Endothelial cell of umbilical vein (primary cell): Measurements from ENCODE around the gene SYK. TPM values are rescaled to one million over a fixed set of nuclear protein-coding genes. Genes with fewer than 3 reads are reported as not detected.

Source experiments
- BruUV-seq: library from RNA; stranded (reverse); fragments of 400-500 nt; replicated peaks from 2 replicates; lab custom pipeline; 2021; lab: Mats Ljungman, UMichigan
- CTCF ChIA-PET: fragments of 300-600, 350-600 bp; sonication (Branson Sonifier 250); formaldehyde crosslinking; loops from one replicate; lab custom pipeline; 2021; ENCODE audit warnings: antibody characterized with exemption, inconsistent platforms; lab: Charles Lee
- POLR2A ChIA-PET: fragments of 300-600, 350-600 bp; sonication (Branson Sonifier 250); formaldehyde crosslinking; loops from one replicate; lab custom pipeline; 2021; ENCODE audit warnings: antibody characterized with exemption, inconsistent platforms; lab: Charles Lee
- DNase-seq: peaks from one replicate; pipeline ENCODE4 v3.0.0-alpha.2; 2011; ENCODE audit warnings: low read depth, low spot score
- FAIRE-seq: peaks from 2 replicates; lab custom pipeline; 2011; peaks lifted over from hg19 to GRCh38; lab: Jason Lieb, UNC
- H2AFZ ChIP-seq: 2 replicates; pipeline ENCODE4 v1.6.0; 2012; ENCODE audit warnings: low read depth, low read length, control low read depth, inconsistent platforms
- H3K27ac ChIP-seq: 2 replicates; pipeline ENCODE4 v1.5.1; 2011; ENCODE audit warnings: low read depth, mild to moderate bottlenecking, control low read depth, low read length, moderate library complexity; ENCODE audit not compliant: insufficient read depth
- H3K27me3 ChIP-seq, 2 experiments: 2 replicates each; pipeline versions ENCODE4 v1.6.0 to v1.6.1; 2011; ENCODE audit warnings: low read length in 2 of 2, mixed read lengths in 1 of 2; ENCODE audit not compliant: control insufficient read depth in 2 of 2, insufficient read depth in 2 of 2
- H3K36me3 ChIP-seq, 2 experiments: 2 replicates in 1 of 2; 3 replicates in 1 of 2; pipeline ENCODE4 v1.5.1; 2011; ENCODE audit warnings: low read length in 2 of 2, mild to moderate bottlenecking in 1 of 2, moderate library complexity in 1 of 2; ENCODE audit not compliant: control insufficient read depth in 2 of 2, insufficient read depth in 2 of 2; ENCODE audit errors: extremely low read depth in 1 of 2
- H3K4me1 ChIP-seq: 3 replicates; pipeline ENCODE4 v1.5.1; 2011; ENCODE audit warnings: mild to moderate bottlenecking, low read length; ENCODE audit not compliant: control insufficient read depth, insufficient read depth; ENCODE audit errors: extremely low read depth
- H3K4me2 ChIP-seq: 2 replicates; pipeline ENCODE4 v1.6.1; 2011; ENCODE audit warnings: low read length, control low read depth, mixed read lengths; ENCODE audit not compliant: insufficient read depth
- H3K4me3 ChIP-seq, 3 experiments: fragments of 200-600 bp in 1 of 3; sonication (generic), shearing (Covaris generic) in 1 of 3; replicated peaks in 1 of 3; 2 replicates each; pipeline ENCODE4 v1.5.1; 2011 to 2016; ENCODE audit warnings: control low read depth in 3 of 3, low read length in 3 of 3, mild to moderate bottlenecking in 2 of 3, inconsistent platforms in 1 of 3, low read depth in 1 of 3, moderate library complexity in 1 of 3; ENCODE audit not compliant: insufficient read depth in 1 of 3
- H3K79me2 ChIP-seq: 2 replicates; pipeline ENCODE4 v1.6.0; 2012; ENCODE audit warnings: low read length, inconsistent platforms; ENCODE audit not compliant: control insufficient read depth, insufficient read depth
- H3K9ac ChIP-seq: replicated peaks from 2 replicates; pipeline ENCODE3; 2011; ENCODE audit warnings: low read length, control low read depth; ENCODE audit not compliant: insufficient read depth; ENCODE audit errors: extremely low read depth
- H3K9me1 ChIP-seq: replicated peaks from 3 replicates; pipeline ENCODE4 v1.6.0; 2011; ENCODE audit warnings: mild to moderate bottlenecking, low read length; ENCODE audit not compliant: control insufficient read depth, insufficient read depth; ENCODE audit errors: extremely low read depth
- H3K9me3 ChIP-seq: replicated peaks from 2 replicates; pipeline ENCODE4 v1.5.1; 2012; ENCODE audit warnings: low read length, inconsistent platforms; ENCODE audit not compliant: control insufficient read depth, insufficient read depth
- H4K20me1 ChIP-seq: replicated peaks from 2 replicates; pipeline ENCODE3; 2011; ENCODE audit warnings: mild to moderate bottlenecking, low read length; ENCODE audit not compliant: control insufficient read depth, insufficient read depth; ENCODE audit errors: extremely low read depth
- CTCF ChIP-seq, 2 donors: IDR thresholded peaks; 1 replicate in 1 of 2; 2 replicates in 1 of 2; pipeline ENCODE4 v1.5.1; 2011; ENCODE audit warnings: low read length in 2 of 2, mild to moderate bottlenecking in 2 of 2, moderate library complexity in 2 of 2, control low read depth in 1 of 2, inconsistent platforms in 1 of 2, low read depth in 1 of 2; ENCODE audit not compliant: insufficient read depth in 1 of 2; ENCODE audit errors: extremely low read depth in 1 of 2
- EZH2 ChIP-seq: IDR thresholded peaks from 2 replicates; pipeline ENCODE4 v1.6.1; 2012; ENCODE audit warnings: borderline replicate concordance, low read depth, mild to moderate bottlenecking, moderate library complexity, low read length, inconsistent platforms; ENCODE audit not compliant: severe bottlenecking
- FOS ChIP-seq: IDR thresholded peaks from 2 replicates; pipeline ENCODE4 v1.6.1; 2011; ENCODE audit warnings: mild to moderate bottlenecking, low read length, moderate library complexity, borderline replicate concordance; ENCODE audit not compliant: insufficient read depth
- GATA2 ChIP-seq: IDR thresholded peaks from 2 replicates; pipeline ENCODE4 v1.7.0; 2011; ENCODE audit warnings: low read depth, mild to moderate bottlenecking, moderate library complexity, mixed read lengths, low read length; ENCODE audit not compliant: insufficient read length, insufficient read depth
- JUN ChIP-seq: IDR thresholded peaks from 2 replicates; pipeline ENCODE4 v1.6.1; 2011; ENCODE audit warnings: borderline replicate concordance, low read depth; ENCODE audit not compliant: insufficient read length, insufficient read depth
- MAX ChIP-seq: IDR thresholded peaks from 2 replicates; pipeline ENCODE4 v1.6.1; 2011; ENCODE audit not compliant: insufficient read depth, insufficient read length
- MYC ChIP-seq: IDR thresholded peaks from one replicate; pipeline ENCODE4 v1.6.1; 2011; ENCODE audit warnings: mild to moderate bottlenecking, low read depth, low read length
- POLR2A ChIP-seq: IDR thresholded peaks from 2 replicates; pipeline ENCODE4 v1.6.1; 2012; ENCODE audit warnings: low read depth, mild to moderate bottlenecking, control low read depth, low read length
- POLR2AphosphoS5 ChIP-seq: IDR thresholded peaks from 2 replicates; pipeline ENCODE4 v1.6.1; 2012; ENCODE audit warnings: low read depth, mild to moderate bottlenecking, control low read depth, low read length, moderate library complexity; ENCODE audit not compliant: insufficient read depth
- dilution Hi-C: fragments of 300-500 bp; cut with MboI; formaldehyde crosslinking; loops from one replicate; pipeline ENCODE4 v1.15.0; 2019; ENCODE audit warnings: low sequenced_read_pairs; ENCODE audit not compliant: extremely low pct_ligation_motif_present
- intact Hi-C: fragments of 100-400 bp; cut with micrococcal nuclease; formaldehyde crosslinking; loops from one replicate; pipeline ENCODE4 v1.10.0; 2022
- polyA plus RNA-seq, 4 experiments: library from polyadenylated mRNA; depleted of rRNA in 3 of 4; stranded (reverse) in 3 of 4; unstranded in 1 of 4; fragments of >200 nt; gene quantifications; 2 replicates each; pipeline versions ENCODE4 v1.2.1 to v1.2.3, GENCODE V29; 2011 to 2012; ENCODE audit warnings: missing spikeins in 1 of 4
- total RNA-seq: library from RNA; stranded (reverse); gene quantifications from 2 replicates; pipeline ENCODE4 v1.2.3, GENCODE V29; 2021

Gene SYK
- total and polyA plus RNA-seq, 2 donors (not counting 3 experiments of a cell fraction or from before 2014, with no cell fraction given), result not detected

- H3K27me3 ChIP-seq, result no peaks in the 10 kb centered on the region
- H3K4me1 ChIP-seq, result no peaks in the 10 kb centered on the region
- no TSS peak for BruUV-seq
- no peak overlapping the region for H3K4me2 ChIP-seq
- no peak overlapping the region for H2AFZ ChIP-seq
- no peaks in the 10 kb centered on the region for H3K79me2 ChIP-seq
- dilution Hi-C loops, result no loop called here
- TF ChIP-seq CTCF (IDR thresholded peaks at IDR 0.05; ENCODE audit: extremely low read depth in 1 of 2, insufficient read depth in 1 of 2, low read depth in 1 of 2, low read length in 2 of 2) (no peak), POLR2A (no peak), FOS (no peak)
- ChIA-PET CTCF (interaction anchor here (1.0 to 6.7 kb wide), 5 partner anchors 730 to 1298 kb away, joined by 3 to 76 read pairs (median 5); no protein-coding TSS in a partner anchor), POLR2A (no interaction called here)
- no peaks in the 10 kb centered on the region for H3K36me3 ChIP-seq
- H3K27ac ChIP-seq, result no peak overlapping the region
- H3K9me1 ChIP-seq, result no peaks in the 10 kb centered on the region
- intact Hi-C loops, result no loop called here
- DNase-seq (no peak), FAIRE-seq (no peak)
- no peak overlapping the region for H3K4me3 ChIP-seq
- no peaks in the 10 kb centered on the region for H3K9me3 ChIP-seq
- H3K9ac ChIP-seq, result no peak overlapping the region
- no peaks in the 10 kb centered on the region for H4K20me1 ChIP-seq
These were observed 71.8 kb downstream of the SYK start for GRCh38 chr9:90873422-90873821.

- TF ChIP-seq EZH2, result no peak
- no peak for TF ChIP-seq JUN
- TF ChIP-seq GATA2, result no peak
- TF ChIP-seq POLR2A, result no peak
- no peak for TF ChIP-seq CTCF (IDR thresholded peaks at IDR 0.05; ENCODE audit: extremely low read depth in 1 of 2, insufficient read depth in 1 of 2, low read depth in 1 of 2, low read length in 2 of 2)
- no peak for TF ChIP-seq MAX
- no peak for TF ChIP-seq POLR2AphosphoS5
- no peak for TF ChIP-seq FOS
- TF ChIP-seq MYC, result no peak
- Histone ChIP-seq H3K4me1 (no peaks in the 10 kb centered on the region), H3K27ac (no peak overlapping the region), H3K4me3 (no peak overlapping the region), H2AFZ (no peak overlapping the region), H3K4me2 (no peak overlapping the region), H4K20me1 (no peaks in the 10 kb centered on the region), H3K9me3 (no peaks in the 10 kb centered on the region), H3K9ac (no peak overlapping the region), H3K27me3 (no peaks in the 10 kb centered on the region), H3K79me2 (no peaks in the 10 kb centered on the region), H3K9me1 (no peaks in the 10 kb centered on the region), H3K36me3 (no peaks in the 10 kb centered on the region)
- no peak for FAIRE-seq
- ChIA-PET CTCF (interaction anchor here (2.6 to 6.7 kb wide), 2 partner anchors 1272 to 1277 kb away, joined by 26 to 76 read pairs; no protein-coding TSS in a partner anchor), POLR2A (no interaction called here)
- intact Hi-C loops (no loop called here), dilution Hi-C loops (no loop called here)
- no peak for DNase-seq
- no TSS peak for BruUV-seq
These were observed 72.6 kb downstream of the SYK start for GRCh38 chr9:90874194-90874593.
